Colonic mucosa (tissue), 4 donors: Measurements from ENCODE around the gene PRTN3. TPM values are rescaled to one million over a fixed set of nuclear protein-coding genes. Genes with fewer than 3 reads are reported as not detected.
"Not testable (repeated sequence)": the region's sequence is repeated elsewhere in the genome, so short reads cannot be mapped to it uniquely, and the experiment has no call there.

ENCODE experiments used
- DNase-seq: peaks from one replicate; pipeline ENCODE4 v3.0.0-alpha.2; 2020
- H3K27ac ChIP-seq: fragments of 200-600 bp; one replicate; pipeline ENCODE4 v1.8.0; 2021
- H3K27me3 ChIP-seq: fragments of 200-600 bp; one replicate; pipeline ENCODE4 v1.8.0; 2021
- H3K36me3 ChIP-seq: fragments of 200-600 bp; one replicate; pipeline ENCODE4 v1.8.0; 2021
- H3K4me1 ChIP-seq: fragments of 200-600 bp; one replicate; pipeline ENCODE4 v1.8.0; 2021; ENCODE audit warnings: mild to moderate bottlenecking
- H3K4me3 ChIP-seq: fragments of 200-600 bp; one replicate; pipeline ENCODE4 v1.8.0; 2021
- H3K9ac ChIP-seq, 2 donors: one replicate each; pipeline ENCODE4 v1.7.0; 2013; ENCODE audit warnings: control low read depth in 2 of 2, low read depth in 2 of 2, low read length in 2 of 2
- H3K9me3 ChIP-seq: fragments of 200-600 bp; one replicate; pipeline ENCODE4 v1.8.0; 2021
- CTCF ChIP-seq: fragments of 200-600 bp; IDR thresholded peaks from one replicate; pipeline ENCODE4 v1.8.0; 2022; ENCODE audit warnings: antibody characterized with exemption, mild to moderate bottlenecking
- intact Hi-C: fragments of 100-400 bp; cut with DNase I; formaldehyde crosslinking; loops from one replicate; pipeline ENCODE4 v1.14.1; 2022
- total RNA-seq, 2 donors: library from RNA; stranded (reverse); fragmentation: NEBNext Ultra II Directional in 1 of 2; extraction: Animal tissue kit (Norgen Biotek cat#: 25700) in 1 of 2; gene quantifications; one replicate each; pipeline ENCODE4 v1.2.1, GENCODE V29; 2021
- donor health status: healthy.
- donor health status: DM: no; HTN: no; CAD: no.
- donor health status: DM: no; HTN: no; CAD: no.

The PRTN3 gene
- total RNA-seq, 2 donors from 2014 or later, result not detected

DNA sequence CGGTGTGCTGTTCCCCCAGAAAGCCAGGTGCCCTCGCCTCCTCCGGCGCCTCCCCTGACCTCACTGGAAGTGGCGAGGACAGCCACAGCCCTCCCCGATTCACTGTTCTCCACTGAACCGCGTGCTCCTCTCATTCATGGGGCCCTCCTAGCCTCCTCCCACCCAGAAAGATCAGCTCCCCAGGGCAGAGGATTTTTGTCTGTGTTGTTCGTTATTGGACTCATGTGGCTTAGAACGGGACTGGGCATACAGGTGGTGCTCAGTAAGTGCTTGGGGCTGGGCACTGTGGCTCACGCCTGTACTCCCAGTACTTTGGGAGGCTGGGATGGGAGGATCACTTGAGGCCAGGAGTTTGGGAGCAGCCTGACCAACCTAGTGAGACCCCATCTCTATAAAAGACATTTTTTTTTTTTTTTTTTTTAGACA lies 3.8 kb downstream of the PRTN3 start:
- DNase-seq, result no peak
- H3K4me1 ChIP-seq, result peaks cover 9% of the 10 kb centered on the region
- intact Hi-C loops, result no loop called here
- H3K4me3 ChIP-seq, result no peak overlapping the region
- no peaks in the 10 kb centered on the region for H3K9me3 ChIP-seq
- no peak overlapping the region for H3K27ac ChIP-seq
- no peak for TF ChIP-seq CTCF
- peaks cover 47% of the 10 kb centered on the region for H3K27me3 ChIP-seq
- no peaks in the 10 kb centered on the region for H3K36me3 ChIP-seq
- no peak overlapping the region for H3K9ac ChIP-seq

- no peaks in the 10 kb centered on the region for H3K9me3 ChIP-seq
- H3K36me3 ChIP-seq, result no peaks in the 10 kb centered on the region
- H3K4me3 ChIP-seq, result no peak overlapping the region
- no peak for TF ChIP-seq CTCF
- DNase-seq, result no peak
- no peak overlapping the region for H3K27ac ChIP-seq
- peaks cover 9% of the 10 kb centered on the region for H3K4me1 ChIP-seq
- H3K9ac ChIP-seq, result no peak overlapping the region
- intact Hi-C loops, result no loop called here
- peaks cover 51% of the 10 kb centered on the region for H3K27me3 ChIP-seq
Observed at GRCh38 chr19:845707-846521, 5.1 kb downstream of the PRTN3 start.

DNA sequence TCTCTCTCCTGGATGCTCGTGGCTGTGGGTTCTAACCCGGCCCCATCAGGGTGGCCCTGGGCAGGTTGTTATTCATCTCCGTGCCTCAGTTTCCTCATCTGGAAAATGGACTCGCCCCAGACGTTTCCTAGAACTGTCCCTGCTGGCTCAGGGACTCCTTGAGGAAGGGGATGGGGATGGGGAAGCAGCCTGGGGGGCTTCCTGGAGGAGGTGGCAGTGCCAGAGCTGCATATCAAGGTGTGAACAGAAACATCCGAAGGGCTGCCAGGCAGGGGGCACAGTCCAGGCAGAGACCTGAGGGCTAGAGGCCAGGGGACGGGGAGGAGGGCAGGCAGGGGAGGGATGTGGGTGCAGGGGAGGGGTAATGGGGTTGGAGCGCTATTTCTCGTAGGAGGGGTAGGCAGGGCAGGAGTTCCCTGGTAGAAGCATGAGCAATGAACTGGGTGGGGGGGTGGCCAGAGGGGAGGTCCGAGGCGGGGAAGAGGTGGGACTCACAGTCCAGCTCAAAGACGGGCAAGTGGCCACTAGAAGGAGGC lies 7.7 kb downstream of the PRTN3 start:
- no peak for DNase-seq
- Histone ChIP-seq H3K27ac (no peak overlapping the region), H3K36me3 (no peaks in the 10 kb centered on the region), H3K9me3 (no peaks in the 10 kb centered on the region), H3K9ac (no peak overlapping the region), H3K27me3 (peaks cover 59% of the 10 kb centered on the region), H3K4me1 (peaks cover 5% of the 10 kb centered on the region), H3K4me3 (no peak overlapping the region)
- no peak for TF ChIP-seq CTCF
- intact Hi-C loops, result no loop called here

DNA sequence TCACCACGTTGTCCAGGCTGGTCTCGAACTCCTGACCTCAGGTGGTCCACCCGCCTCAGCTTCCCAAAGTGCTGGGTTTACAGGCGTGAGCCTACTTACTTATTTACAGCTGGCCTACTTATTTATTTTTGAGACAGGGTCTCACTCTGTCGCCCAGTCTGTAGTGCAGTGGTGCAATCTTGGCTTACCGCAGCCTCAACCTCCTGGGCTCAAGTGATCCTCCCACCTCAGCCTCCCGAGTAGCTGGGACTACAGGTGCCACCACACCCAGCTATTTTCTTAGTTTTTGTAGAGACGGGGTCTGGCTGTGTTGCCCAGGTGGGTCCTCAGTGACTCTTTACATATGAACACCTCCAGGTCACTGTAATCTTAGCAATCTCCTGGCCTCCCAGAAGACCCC lies 8.4 kb downstream of the PRTN3 start:
- peaks cover 54% of the 10 kb centered on the region for H3K27me3 ChIP-seq
- DNase-seq, intact Hi-C loops, H3K4me3 ChIP-seq, H3K27ac ChIP-seq, H3K9ac ChIP-seq, H3K36me3 ChIP-seq, H3K9me3 ChIP-seq, H3K4me1 ChIP-seq: not testable (repeated sequence)

GRCh38 chr19:850221-850978 lies 9.6 kb downstream of the PRTN3 start:
- DNase-seq, result peak; percentile 75
- H3K36me3 ChIP-seq, result no peaks in the 10 kb centered on the region
- H3K4me3 ChIP-seq, result no peak overlapping the region
- peak overlapping the region; percentile 55 for H3K27ac ChIP-seq
- H3K27me3 ChIP-seq, result peaks cover 43% of the 10 kb centered on the region
- H3K9me3 ChIP-seq, result no peaks in the 10 kb centered on the region
- TF ChIP-seq CTCF, result no peak
- no peaks in the 10 kb centered on the region for H3K4me1 ChIP-seq
- H3K9ac ChIP-seq, result peak overlapping the region in 1 of 2 donors; percentile 26
- intact Hi-C loops, result loop anchor here (10.0 kb wide), 1 partner anchor 86 kb away; no protein-coding TSS in a partner anchor
